ENCODE data around the gene STIM1. TPM values are rescaled to one million over a fixed set of nuclear protein-coding genes. Genes with fewer than 3 reads are reported as not detected.

STIM1 gene
- total RNA-seq, 1 experiment from 2014 or later, result 15.2 TPM

- no peaks in the 10 kb centered on the region for H3K79me1 ChIP-seq (ENCODE audit: insufficient read depth, low read depth, low read length, poor library complexity, severe bottlenecking)
- H3K4ac ChIP-seq (ENCODE audit: low read depth, low read length), result no peak overlapping the region
- H4K5ac ChIP-seq (ENCODE audit: insufficient read length, low read depth, low read length), result no peak overlapping the region
- Mint-ChIP-seq H3K4me1 (peaks cover 16% of the 10 kb centered on the region in 2 experiments), H3K27ac (no peak overlapping the region), H3K9me3 (no peaks in the 10 kb centered on the region), H3K27me3 (ENCODE audit: low read depth) (no peaks in the 10 kb centered on the region), H3K4me3 (no peak overlapping the region), H3K36me3 (ENCODE audit: insufficient read depth in 1 of 3, low read depth in 3 of 3) (no peaks in the 10 kb centered on the region)
- no peak overlapping the region for H2AFZ ChIP-seq (ENCODE audit: low read length)
- no peaks in the 10 kb centered on the region for H4K20me1 ChIP-seq (ENCODE audit: control insufficient read depth, insufficient read depth, insufficient read length)
- H3K27ac ChIP-seq (ENCODE audit: insufficient read length, low read depth, low read length), result no peak overlapping the region
- H2AK5ac ChIP-seq (ENCODE audit: insufficient read length, low read length), result no peak overlapping the region
- H2BK20ac ChIP-seq (ENCODE audit: low read depth, low read length, poor library complexity, severe bottlenecking), result no peak overlapping the region
- no peak overlapping the region for H2BK12ac ChIP-seq (ENCODE audit: insufficient read length, low read depth, low read length)
- no peak overlapping the region for H2BK15ac ChIP-seq (ENCODE audit: low read depth, low read length)
- no peak for TF ChIP-seq CTCF (conservative IDR thresholded peaks at IDR 0.05)
- no peak overlapping the region for H3K9ac ChIP-seq (ENCODE audit: extremely low read depth, insufficient read length, low read length)
- no peaks in the 10 kb centered on the region for H3K27me3 ChIP-seq (ENCODE audit: insufficient read depth, low read length)
- H3K9me3 ChIP-seq (ENCODE audit: control insufficient read depth, low read depth, low read length), result no peaks in the 10 kb centered on the region
- no peak overlapping the region for H4K8ac ChIP-seq (replicated peaks; ENCODE audit: insufficient read length, low read depth, low read length)
- H3T11ph ChIP-seq (ENCODE audit: low read length), result no peak overlapping the region
- no peak overlapping the region for H2BK5ac ChIP-seq (ENCODE audit: insufficient read length, low read length)
- no peak overlapping the region for H3K18ac ChIP-seq (ENCODE audit: insufficient read length, low read depth, low read length)
- H3K4me1 ChIP-seq (ENCODE audit: insufficient read depth, low read length), result no peaks in the 10 kb centered on the region
- no peak overlapping the region for H3K4me2 ChIP-seq (ENCODE audit: insufficient read depth, insufficient read length, low read length)
- DNase-seq, result no peak
- no peak overlapping the region for H2BK120ac ChIP-seq (ENCODE audit: low read depth, low read length, poor library complexity, severe bottlenecking)
- no CpG with 5 or more reads among the region's 2 CpGs for WGBS (ENCODE audit: extremely low coverage, insufficient read length, low lambda C conversion rate)
- no peak overlapping the region for H3K56ac ChIP-seq (ENCODE audit: insufficient read length, low read depth, low read length)
- H4K91ac ChIP-seq (ENCODE audit: insufficient read length, low read depth, low read length), result no peak overlapping the region
- no peaks in the 10 kb centered on the region for H3K23me2 ChIP-seq (ENCODE audit: insufficient read length, low read depth, low read length, poor library complexity, severe bottlenecking)
- H3K14ac ChIP-seq (ENCODE audit: insufficient read depth, low read length), result no peak overlapping the region
- H3K79me2 ChIP-seq (ENCODE audit: insufficient read depth, low read length), result no peaks in the 10 kb centered on the region
- no peak overlapping the region for H3K23ac ChIP-seq (ENCODE audit: insufficient read length, low read depth, low read length)
Measured at GRCh38 chr11:3907590-3907989, 52.1 kb downstream of the STIM1 start.

All from H9 (cell line).